OCI-LY3 (cell line): Measurements from ENCODE around the gene ZMYND8.

Source experiments
- H2AFZ ChIP-seq: fragments of 200-600, 300-600 bp; shearing (Covaris generic); 2 replicates; pipeline ENCODE4 v1.6.0; 2014; ENCODE audit warnings: antibody characterized with exemption, low read depth, low read length
- H3K27ac ChIP-seq: fragments of 200-600, 300-600 bp; sonication (generic); 2 replicates; pipeline ENCODE4 v1.5.1; 2014; ENCODE audit warnings: mild to moderate bottlenecking, low read length, moderate library complexity, mixed read lengths
- H3K27me3 ChIP-seq: fragments of 200-600, 300-600 bp; sonication (generic); 2 replicates; pipeline ENCODE4 v1.6.1; 2014; ENCODE audit warnings: low read depth, low read length, mixed read lengths
- H3K36me3 ChIP-seq: fragments of 200-600, 300-600 bp; sonication (generic); replicated peaks from 2 replicates; pipeline ENCODE3; 2014; ENCODE audit warnings: low read depth, low read length, mixed read lengths
- H3K4me1 ChIP-seq: fragments of 300-600, 200-600 bp; sonication (generic); 2 replicates; pipeline ENCODE4 v1.6.1; 2014; ENCODE audit warnings: low read length, mixed read lengths
- H3K4me2 ChIP-seq: fragments of 200-600, 300-600 bp; sonication (generic); 2 replicates; pipeline ENCODE4 v1.6.1; 2014; ENCODE audit warnings: low read length, mixed read lengths
- H3K4me3 ChIP-seq: fragments of 300-600, 200-600 bp; sonication (generic); 2 replicates; pipeline ENCODE4 v1.5.1; 2014; ENCODE audit warnings: antibody characterized with exemption, mild to moderate bottlenecking, low read length, moderate library complexity
- H3K79me2 ChIP-seq: fragments of 300-600, 200-600 bp; shearing (Covaris generic); 2 replicates; pipeline ENCODE4 v1.6.1; 2014; ENCODE audit warnings: mild to moderate bottlenecking, low read length, mixed read lengths
- H3K9ac ChIP-seq: fragments of 300-600, 200-600 bp; shearing (Covaris generic); 2 replicates; pipeline ENCODE4 v1.6.0; 2014; ENCODE audit warnings: mild to moderate bottlenecking, low read length, moderate library complexity
- H3K9me3 ChIP-seq: fragments of 200-600, 300-600 bp; shearing (Covaris generic); 2 replicates; pipeline ENCODE4 v1.6.1; 2014; ENCODE audit warnings: low read length, mixed read lengths; ENCODE audit not compliant: insufficient read depth
- H4K20me1 ChIP-seq: fragments of 200-600, 300-600 bp; sonication (generic); 2 replicates; pipeline ENCODE4 v1.6.1; 2016; ENCODE audit warnings: low read length, mixed read lengths; ENCODE audit not compliant: insufficient read depth
- EZH2phosphoT487 ChIP-seq: fragments of 200-600 bp; shearing (Covaris generic); IDR thresholded peaks from 2 replicates; pipeline ENCODE4 v1.6.1; 2018; ENCODE audit warnings: antibody characterized with exemption, mixed run types, low read depth
- TF ChIP-seq, protein P1 (sequence below): fragments of 200-600, 300-600 bp; sonication (generic); IDR thresholded peaks from 2 replicates; pipeline ENCODE4 v1.5.1; 2014; ENCODE audit warnings: antibody characterized with exemption, low read length, low read depth

The ZMYND8 gene

DNA sequence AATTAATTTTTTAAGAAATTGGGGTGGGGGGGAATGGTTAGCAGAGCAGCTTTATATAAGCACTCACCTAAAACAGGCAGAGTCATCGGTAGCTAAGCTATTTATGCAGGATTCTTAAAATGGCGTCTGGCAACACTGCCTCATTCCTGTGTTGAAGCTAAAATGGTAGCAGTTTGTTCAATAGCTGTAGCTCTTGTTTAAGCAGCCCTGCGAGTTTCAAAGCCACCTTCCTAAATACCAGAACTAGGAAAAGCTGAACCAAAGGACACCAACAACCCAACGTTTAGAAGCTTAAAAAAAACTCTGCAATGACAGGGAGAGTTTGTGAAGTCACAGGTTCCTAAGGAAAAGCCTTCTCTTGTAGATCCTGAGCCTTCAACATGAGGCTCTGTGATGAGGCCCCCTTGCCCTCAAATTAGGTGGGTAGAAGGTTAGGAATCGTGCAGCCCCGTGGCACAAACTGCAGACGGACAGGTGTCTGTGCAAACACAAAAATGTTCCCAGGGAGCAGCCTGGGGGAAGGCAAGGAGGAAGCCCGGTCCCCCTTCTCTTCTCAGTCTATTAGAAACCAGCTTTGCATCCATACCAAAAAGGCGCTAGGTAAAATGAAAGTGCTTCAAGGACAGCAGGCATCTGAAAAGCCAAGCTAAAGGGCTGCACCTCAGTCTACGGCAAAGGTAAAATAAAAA, 4.7 kb downstream of the ZMYND8 start:
- peaks cover 89% of the 10 kb centered on the region for H3K4me1 ChIP-seq
- H4K20me1 ChIP-seq: peaks cover 33% of the 10 kb centered on the region
- no peak overlapping the region for H3K27ac ChIP-seq
- no peaks in the 10 kb centered on the region for H3K27me3 ChIP-seq
- H2AFZ ChIP-seq: no peak overlapping the region
- peak overlapping the region; percentile 11 for H3K9ac ChIP-seq
- peaks cover 42% of the 10 kb centered on the region for H3K36me3 ChIP-seq
- TF ChIP-seq EZH2phosphoT487: no peak
- TF ChIP-seq, protein P1, sequence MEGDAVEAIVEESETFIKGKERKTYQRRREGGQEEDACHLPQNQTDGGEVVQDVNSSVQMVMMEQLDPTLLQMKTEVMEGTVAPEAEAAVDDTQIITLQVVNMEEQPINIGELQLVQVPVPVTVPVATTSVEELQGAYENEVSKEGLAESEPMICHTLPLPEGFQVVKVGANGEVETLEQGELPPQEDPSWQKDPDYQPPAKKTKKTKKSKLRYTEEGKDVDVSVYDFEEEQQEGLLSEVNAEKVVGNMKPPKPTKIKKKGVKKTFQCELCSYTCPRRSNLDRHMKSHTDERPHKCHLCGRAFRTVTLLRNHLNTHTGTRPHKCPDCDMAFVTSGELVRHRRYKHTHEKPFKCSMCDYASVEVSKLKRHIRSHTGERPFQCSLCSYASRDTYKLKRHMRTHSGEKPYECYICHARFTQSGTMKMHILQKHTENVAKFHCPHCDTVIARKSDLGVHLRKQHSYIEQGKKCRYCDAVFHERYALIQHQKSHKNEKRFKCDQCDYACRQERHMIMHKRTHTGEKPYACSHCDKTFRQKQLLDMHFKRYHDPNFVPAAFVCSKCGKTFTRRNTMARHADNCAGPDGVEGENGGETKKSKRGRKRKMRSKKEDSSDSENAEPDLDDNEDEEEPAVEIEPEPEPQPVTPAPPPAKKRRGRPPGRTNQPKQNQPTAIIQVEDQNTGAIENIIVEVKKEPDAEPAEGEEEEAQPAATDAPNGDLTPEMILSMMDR: no peak
- peaks cover 91% of the 10 kb centered on the region for H3K79me2 ChIP-seq
- peak overlapping the region; percentile 58 for H3K4me2 ChIP-seq
- H3K4me3 ChIP-seq: peak overlapping the region; percentile 24
- H3K9me3 ChIP-seq: no peaks in the 10 kb centered on the region

DNA sequence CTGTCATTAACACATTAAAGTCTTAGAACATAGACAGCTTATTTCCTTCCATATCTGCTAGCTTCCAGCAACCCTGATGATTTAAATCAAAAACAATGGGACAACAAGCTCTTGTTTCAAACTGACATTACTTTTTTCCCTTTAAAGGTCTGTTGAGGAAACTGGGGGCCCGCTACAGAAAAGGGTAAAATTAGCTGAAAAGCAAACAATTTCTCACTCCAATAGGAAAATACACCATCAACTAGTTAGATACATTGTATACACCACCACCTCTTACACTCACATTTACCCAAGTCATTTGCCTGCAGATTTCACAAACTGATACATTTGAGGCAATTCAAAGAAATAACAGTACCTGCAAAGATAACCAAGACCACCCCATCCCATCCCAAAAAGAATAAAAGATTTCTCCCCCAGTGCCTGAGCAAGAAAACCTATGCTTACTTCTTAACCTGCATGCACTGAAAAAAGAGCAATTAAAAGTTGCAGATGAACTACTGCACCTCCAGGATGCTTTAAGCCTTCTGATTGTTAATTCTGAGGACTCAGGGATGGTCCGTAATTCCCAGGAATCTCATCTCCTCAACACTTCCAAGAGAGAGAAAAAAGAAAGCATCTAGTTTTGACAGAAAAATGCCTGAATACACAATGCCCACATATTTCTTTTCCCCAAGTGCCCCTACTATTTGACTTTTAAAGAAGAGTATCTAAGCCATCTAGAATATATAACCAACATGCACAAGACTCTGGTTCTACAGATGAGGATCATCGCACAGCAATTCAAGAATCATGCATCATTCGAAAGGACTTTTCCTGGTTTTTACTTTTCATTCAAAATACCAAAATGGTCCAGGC, 5.6 kb downstream of the ZMYND8 start:
- H3K4me2 ChIP-seq: peak overlapping the region; percentile 58
- peak overlapping the region; percentile 11 for H3K9ac ChIP-seq
- peaks cover 46% of the 10 kb centered on the region for H3K36me3 ChIP-seq
- TF ChIP-seq, protein P1: no peak
- TF ChIP-seq EZH2phosphoT487: 0 out of 2 replicates have a peak, but pooled peaks have one; percentile 26
- H3K9me3 ChIP-seq: no peaks in the 10 kb centered on the region
- peak overlapping the region; percentile 2; the same call in 1 of the 2 replicates for H3K27ac ChIP-seq
- peaks cover 33% of the 10 kb centered on the region for H4K20me1 ChIP-seq
- H3K4me1 ChIP-seq: peaks cover 81% of the 10 kb centered on the region
- no peak overlapping the region for H2AFZ ChIP-seq
- H3K27me3 ChIP-seq: no peaks in the 10 kb centered on the region
- H3K4me3 ChIP-seq: peak overlapping the region; percentile 24
- H3K79me2 ChIP-seq: peaks cover 87% of the 10 kb centered on the region

DNA sequence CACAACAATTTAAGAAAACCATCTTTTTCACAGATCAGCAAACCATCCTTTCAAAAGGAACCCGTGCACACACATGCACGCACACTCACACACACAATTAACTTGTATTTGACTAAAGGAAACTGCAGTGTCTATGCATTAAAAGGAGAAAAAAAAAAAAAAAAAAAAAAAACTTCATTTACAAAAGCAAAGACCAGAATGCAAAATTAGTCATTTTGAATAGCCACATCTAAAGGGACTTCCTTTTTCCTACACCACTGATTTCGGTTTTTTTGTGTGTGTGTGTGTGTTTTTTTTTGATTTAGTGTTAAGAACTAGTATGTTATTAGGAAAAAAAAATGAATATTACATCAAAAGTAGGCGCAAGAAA, 6.3 kb downstream of the ZMYND8 start:
- Histone ChIP-seq H3K9ac (peak overlapping the region; percentile 5), H3K9me3 (no peaks in the 10 kb centered on the region), H2AFZ (no peak overlapping the region), H3K4me3 (peak overlapping the region; percentile 24), H3K27ac (peak overlapping the region; percentile 2; the same call in 1 of the 2 replicates), H3K79me2 (peaks cover 80% of the 10 kb centered on the region), H4K20me1 (peaks cover 33% of the 10 kb centered on the region), H3K27me3 (no peaks in the 10 kb centered on the region), H3K4me1 (peaks cover 74% of the 10 kb centered on the region), H3K36me3 (peaks cover 46% of the 10 kb centered on the region), H3K4me2 (peak overlapping the region; percentile 58)
- TF ChIP-seq, protein P1: no peak
- no peak for TF ChIP-seq EZH2phosphoT487
